K562 (cell line): ENCODE results near the gene FILIP1. TPM values are rescaled to one million over a fixed set of nuclear protein-coding genes. Genes with fewer than 3 reads are reported as not detected.

Source experiments
- ATAC-seq: fragments of 200-7000 bp; cut with Tn5 transposase; 3 replicates; pipeline ENCODE4 v1.9.1; 2020; ENCODE audit warnings: moderate library complexity
- BruUV-seq: library from RNA; stranded (reverse); fragments of 400-500 nt; replicated peaks from 2 replicates; lab custom pipeline; 2021; lab: Mats Ljungman, UMichigan
- CTCF ChIA-PET: fragments of 300-600 bp; formaldehyde crosslinking; extraction: SDS; loops from one replicate; lab custom pipeline; 2021; ENCODE audit warnings: low intra/inter-chr PET ratio; lab: Yijun Ruan, JAX
- POLR2A ChIA-PET: fragments of 300-600, 350-650 bp; sonication (Branson Sonifier 250); formaldehyde crosslinking; extraction: SDS; loops from one replicate; lab custom pipeline; 2021; ENCODE audit warnings: antibody characterized with exemption, inconsistent platforms; lab: Yijun Ruan, JAX
- DNase-seq, 4 experiments: peaks; one replicate each; pipeline versions ENCODE4 v3.0.0 to v3.0.0-alpha.2; 2011 to 2018; ENCODE audit warnings: low spot score in 3 of 4, mixed read lengths in 3 of 4; ENCODE audit errors: extremely low read depth in 1 of 4
- FAIRE-seq: peaks from 2 replicates; lab custom pipeline; 2011; peaks lifted over from hg19 to GRCh38; lab: Jason Lieb, UNC
- H2AFZ ChIP-seq: 2 replicates; pipeline ENCODE4 v1.6.0; 2011; ENCODE audit warnings: low read depth, low read length, control low read depth, inconsistent platforms
- H3K27ac ChIP-seq: fragments of 200-600 bp; 3 replicates; pipeline ENCODE4 v1.8.0; 2011; ENCODE audit warnings: low read depth, mild to moderate bottlenecking, control low read depth, inconsistent platforms, low read length, moderate library complexity, mixed read lengths; ENCODE audit errors: extremely low read depth
- H3K27me3 ChIP-seq, 2 experiments: fragments of 300-600 bp in 1 of 2; 2 replicates in 1 of 2; 3 replicates in 1 of 2; pipeline versions ENCODE4 v1.6.0 to v1.8.0; 2011; ENCODE audit warnings: inconsistent platforms in 2 of 2, low read length in 2 of 2, mild to moderate bottlenecking in 1 of 2, mixed read lengths in 1 of 2, moderate library complexity in 1 of 2; ENCODE audit not compliant: control insufficient read depth in 2 of 2, insufficient read depth in 2 of 2
- H3K36me3 ChIP-seq: fragments of 300-600 bp; 3 replicates; pipeline ENCODE4 v1.8.0; 2011; ENCODE audit warnings: mild to moderate bottlenecking, low read length, inconsistent platforms; ENCODE audit not compliant: control insufficient read depth, insufficient read depth
- H3K4me1 ChIP-seq, 2 experiments: fragments of 200-600 bp in 1 of 2; replicated peaks in 1 of 2; 2 replicates in 1 of 2; 3 replicates in 1 of 2; pipeline versions ENCODE4 v1.5.1 to v1.8.0; 2011; ENCODE audit warnings: inconsistent platforms in 2 of 2, low read length in 2 of 2, mild to moderate bottlenecking in 1 of 2, mixed read lengths in 1 of 2, moderate library complexity in 1 of 2; ENCODE audit not compliant: control insufficient read depth in 2 of 2, insufficient read depth in 2 of 2
- H3K4me2 ChIP-seq: 2 replicates; pipeline ENCODE4 v1.6.1; 2011; ENCODE audit warnings: low read length, control low read depth, inconsistent platforms, mixed read lengths; ENCODE audit not compliant: insufficient read depth
- H3K4me3 ChIP-seq: fragments of 200-600 bp; sonication (generic), shearing (Covaris generic); 2 replicates; pipeline ENCODE4 v1.5.1; 2016; ENCODE audit warnings: control low read depth, inconsistent platforms
- H3K79me2 ChIP-seq: fragments of 200-600 bp; 3 replicates; pipeline ENCODE4 v1.8.0; 2011; ENCODE audit warnings: low read length, inconsistent platforms; ENCODE audit not compliant: control insufficient read depth, insufficient read depth
- H3K9ac ChIP-seq, 2 experiments: 2 replicates each; pipeline versions ENCODE4 v1.6.0 to v1.6.1; 2011; ENCODE audit warnings: low read depth in 2 of 2, low read length in 2 of 2, control low read depth in 1 of 2, inconsistent platforms in 1 of 2, mild to moderate bottlenecking in 1 of 2, mixed read lengths in 1 of 2; ENCODE audit not compliant: insufficient read depth in 1 of 2
- H3K9me1 ChIP-seq: one replicate; pipeline ENCODE4 v1.6.0; 2011; ENCODE audit warnings: inconsistent platforms, mild to moderate bottlenecking, low read length, moderate library complexity; ENCODE audit not compliant: control insufficient read depth, insufficient read depth
- H3K9me3 ChIP-seq: replicated peaks from 2 replicates; pipeline ENCODE4 v1.5.1; 2011; ENCODE audit warnings: low read depth, low read length, inconsistent platforms; ENCODE audit not compliant: control insufficient read depth, insufficient read depth
- H4K20me1 ChIP-seq: replicated peaks from 2 replicates; pipeline ENCODE4 v1.6.1; 2011; ENCODE audit warnings: low read length, inconsistent platforms, mixed read lengths; ENCODE audit not compliant: control insufficient read depth, insufficient read depth
- C11orf30 ChIP-seq: fragments of 450-650 bp; IDR thresholded peaks from 2 replicates; pipeline ENCODE4 v1.6.1; 2016; ENCODE audit warnings: low read depth, mild to moderate bottlenecking
- CREB3 ChIP-seq: fragments of 450-650 bp; conservative IDR thresholded peaks from 2 replicates; pipeline ENCODE4 v1.6.1; 2016; ENCODE audit warnings: missing genetic modification characterization, low read depth, mild to moderate bottlenecking, missing compliant biosample characterization, moderate library complexity
- CREM ChIP-seq: IDR thresholded peaks from 2 replicates; pipeline ENCODE4 v1.6.1; 2014; ENCODE audit warnings: antibody characterized with exemption, low read depth
- FOXK1 ChIP-seq: sonication (generic); formaldehyde crosslinking; IDR thresholded peaks from 2 replicates; pipeline ENCODE4 v1.8.0; 2022; ENCODE audit warnings: missing genetic modification reagents, mild to moderate bottlenecking, borderline replicate concordance
- FOXM1 ChIP-seq, 2 experiments: fragments of 450-650 bp in 1 of 2; sonication (generic) in 1 of 2; formaldehyde crosslinking in 1 of 2; IDR thresholded peaks; 2 replicates each; pipeline versions ENCODE4 v1.6.1 to v1.9.0; 2017 to 2022; ENCODE audit warnings: low read depth in 2 of 2, mild to moderate bottlenecking in 2 of 2, missing genetic modification reagents in 1 of 2, moderate library complexity in 1 of 2
- MAFK ChIP-seq: IDR thresholded peaks from 2 replicates; pipeline ENCODE4 v1.6.1; 2011; ENCODE audit warnings: low read length, improper control_type of control experiment
- MCM7 ChIP-seq, 2 experiments: fragments of 450-650 bp; IDR thresholded peaks; 2 replicates each; pipeline ENCODE4 v1.6.1; 2016 to 2018
- PTBP1 ChIP-seq: fragments of 200-400 bp; formaldehyde crosslinking; IDR thresholded peaks from 2 replicates; pipeline ENCODE4 v1.6.1; 2017; ENCODE audit warnings: low read depth, low read length
- PTTG1 ChIP-seq: fragments of 450-650 bp; IDR thresholded peaks from 2 replicates; pipeline ENCODE4 v1.6.1; 2016; ENCODE audit warnings: low read depth, mild to moderate bottlenecking, missing genetic modification characterization, missing compliant biosample characterization
- RUNX1 ChIP-seq: sonication (generic); IDR thresholded peaks from 2 replicates; pipeline ENCODE4 v1.6.1; 2016; ENCODE audit warnings: antibody characterized with exemption, low read depth
- SUPT5H ChIP-seq: fragments of 450-650 bp; IDR thresholded peaks from 2 replicates; pipeline ENCODE4 v1.6.1; 2016
- ZNF23 ChIP-seq: fragments of 250-450 bp; sonication (Bioruptor Pico); IDR thresholded peaks from 2 replicates; pipeline ENCODE4 v1.4.0; 2020; ENCODE audit warnings: mild to moderate bottlenecking
- ZNF263 ChIP-seq: sonication (generic); formaldehyde crosslinking; IDR thresholded peaks from 2 replicates; pipeline ENCODE4 v1.8.0; 2022; ENCODE audit warnings: mild to moderate bottlenecking, missing genetic modification reagents, borderline replicate concordance
- ZNF551 ChIP-seq: fragments of 250-450 bp; sonication (Bioruptor Pico); IDR thresholded peaks from 2 replicates; pipeline ENCODE4 v1.5.0; 2021; ENCODE audit warnings: mild to moderate bottlenecking, moderate library complexity
- WGBS: fragments of 100-300 bp; shearing (Covaris generic); methylation state at CpG from one replicate; pipeline ENCODE4 v1.1.6; 2016; ENCODE audit warnings: low coverage, mixed read lengths; ENCODE audit not compliant: insufficient coverage; ENCODE audit errors: missing lambda C conversion rate; 5-methylcytosine and 5-hydroxymethylcytosine counted together
- in situ Hi-C: fragments of 300-500 bp; cut with MboI; formaldehyde crosslinking; loops from 4 replicates; pipeline ENCODE4 v1.15.0; 2018; ENCODE audit warnings: inconsistent platforms, mixed read lengths
- intact Hi-C: fragments of 100-400 bp; cut with micrococcal nuclease; formaldehyde crosslinking; loops from 2 replicates; pipeline ENCODE4 v1.14.2; 2022
- polyA plus RNA-seq, 8 experiments: library from polyadenylated mRNA; depleted of rRNA in 4 of 8; stranded (reverse) in 5 of 8; unstranded in 3 of 8; fragments of >200 nt; fragmentation: Nextera tagmentation in 2 of 8; fragmentation: Illumina TruSeq in 1 of 8; extraction: Ambion mirVana in 2 of 8; extraction: Trizol in 1 of 8; gene quantifications; 2 replicates each; pipeline versions ENCODE4 v1.2.1 to v1.2.3, GENCODE V29; 2011 to 2014; ENCODE audit warnings: inconsistent platforms in 1 of 8, missing spikeins in 1 of 8
- total RNA-seq, 7 experiments: library from RNA; depleted of rRNA in 6 of 7; stranded (reverse); fragments of >200 nt in 6 of 7; fragmentation: Illumina TruSeq in 2 of 7; extraction: Trizol in 2 of 7; gene quantifications; 2 replicates each; pipeline versions ENCODE4 v1.2.1 to v1.2.3, GENCODE V29; 2011 to 2021; ENCODE audit warnings: low replicate concordance in 1 of 7

Gene FILIP1
- total and polyA plus RNA-seq, 9 of the 15 experiments (the other 6 are each of a cell fraction or from before 2014, with no cell fraction given): 0.03 to 0.25 (median 0.10) TPM; not detected in 1

- no peak overlapping the region for H3K4me2 ChIP-seq
- no peaks in the 10 kb centered on the region for H3K27me3 ChIP-seq
- no peaks in the 10 kb centered on the region for H3K4me1 ChIP-seq
- in situ Hi-C loops (loop anchor here (10.0 to 25.0 kb wide), 2 partner anchors 261 to 1788 kb away; no protein-coding TSS in a partner anchor), intact Hi-C loops (loop anchor here (1.0 to 5.0 kb wide), 4 partner anchors 158 to 317 kb away; no protein-coding TSS in a partner anchor)
- H3K9ac ChIP-seq: no peak overlapping the region
- DNase-seq (no peak), FAIRE-seq (no peak), ATAC-seq (no peak)
- no TSS peak for BruUV-seq
- H4K20me1 ChIP-seq: no peaks in the 10 kb centered on the region
- WGBS: 8% methylated on average over 3 of the region's 3 CpGs
- no peak for TF ChIP-seq ZNF551
- TF ChIP-seq FOXK1 (CRISPR knock-in tag): no peak
- TF ChIP-seq PTTG1 (tag): no peak
- TF ChIP-seq MAFK: no peak
- TF ChIP-seq ZNF263 (CRISPR knock-in tag): no peak
- no peak for TF ChIP-seq FOXM1 (IDR thresholded peaks at IDR 0.05; ENCODE audit: low read depth)
- TF ChIP-seq FOXM1 (CRISPR knock-in tag; IDR thresholded peaks at IDR 0.05; ENCODE audit: low read depth): no peak
- no peak for TF ChIP-seq PTBP1
- TF ChIP-seq MCM7 (IDR thresholded peaks at IDR 0.05): no peak
- no peak for TF ChIP-seq CREB3 (tag)
- TF ChIP-seq ZNF23 (CRISPR knock-in tag): no peak
- no peak for TF ChIP-seq C11orf30
- TF ChIP-seq CREM: no peak
- no peak for TF ChIP-seq SUPT5H
- no peak for TF ChIP-seq RUNX1
- no peaks in the 10 kb centered on the region for H3K79me2 ChIP-seq
- ChIA-PET POLR2A (no interaction called here), CTCF (interaction anchor here (1.9 to 3.2 kb wide), 2 partner anchors 229 to 259 kb away, joined by 14 to 25 read pairs; no protein-coding TSS in a partner anchor)
- no peaks in the 10 kb centered on the region for H3K9me3 ChIP-seq
- H3K27ac ChIP-seq: no peak overlapping the region
- H3K36me3 ChIP-seq: no peaks in the 10 kb centered on the region
- H3K4me3 ChIP-seq: no peak overlapping the region
- no peaks in the 10 kb centered on the region for H3K9me1 ChIP-seq
- H2AFZ ChIP-seq: no peak overlapping the region
Measured at GRCh38 chr6:75525682-75526081, 32.1 kb upstream of the FILIP1 start.
